Measurements from ENCODE around the gene DGKD.

Gene DGKD

GRCh38 chr2:233481368-233482142, 127.3 kb downstream of the DGKD start:
- DNase-seq: no peak

GRCh38 chr2:233482616-233483015, 128.3 kb downstream of the DGKD start:
- no peak for DNase-seq

GRCh38 chr2:233485726-233486125, 131.4 kb downstream of the DGKD start:
- DNase-seq: no peak

- no peak for DNase-seq
Observed at GRCh38 chr2:233486357-233486756, 132.1 kb downstream of the DGKD start.

GRCh38 chr2:233486778-233487552, 132.7 kb downstream of the DGKD start:
- DNase-seq: no peak

GRCh38 chr2:233487748-233488345, 133.6 kb downstream of the DGKD start:
- DNase-seq: no peak

GRCh38 chr2:233489143-233489542, 134.8 kb downstream of the DGKD start:
- DNase-seq: no peak

- no peak for DNase-seq
Observed at GRCh38 chr2:233489666-233490065, 135.4 kb downstream of the DGKD start.

- no peak for DNase-seq
Observed at GRCh38 chr2:233490831-233491230, 136.5 kb downstream of the DGKD start.

- DNase-seq: no peak
Observed at GRCh38 chr2:233491326-233491725, 137.0 kb downstream of the DGKD start.

- DNase-seq: no peak
Observed at GRCh38 chr2:233492078-233492477, 137.8 kb downstream of the DGKD start.

- DNase-seq: no peak
Observed at GRCh38 chr2:233492751-233493150, 138.5 kb downstream of the DGKD start.

- DNase-seq: no peak
Observed at GRCh38 chr2:233495503-233496496, 141.5 kb downstream of the DGKD start.

- no peak for DNase-seq
Observed at GRCh38 chr2:233497692-233498091, 143.4 kb downstream of the DGKD start.

- peak; percentile 15 for DNase-seq
Observed at GRCh38 chr2:233498126-233498525, 143.8 kb downstream of the DGKD start.

GRCh38 chr2:233499928-233500327, 145.6 kb downstream of the DGKD start:
- no peak for DNase-seq

GRCh38 chr2:233501198-233502076, 147.1 kb downstream of the DGKD start:
- no peak for DNase-seq

- DNase-seq: no peak
Observed at GRCh38 chr2:233503481-233503880, 149.2 kb downstream of the DGKD start.

- no peak for DNase-seq
Observed at GRCh38 chr2:233503947-233504637, 149.8 kb downstream of the DGKD start.

GRCh38 chr2:233513953-233514655, 159.8 kb downstream of the DGKD start:
- no peak for DNase-seq

Measured in OCI-M1 (cell line).